D721Med (cell line): ENCODE results near the gene CHD2.
"Not testable (repeated sequence)": the region's sequence is repeated elsewhere in the genome, so short reads cannot be mapped to it uniquely, and the experiment has no call there.

Source experiments
- DNase-seq: peaks from one replicate; pipeline ENCODE4 v3.0.0; 2011; ENCODE audit warnings: low spot score; ENCODE audit not compliant: insufficient read length
- FAIRE-seq: peaks from 2 replicates; lab custom pipeline; 2011; peaks lifted over from hg19 to GRCh38; lab: Jason Lieb, UNC
- CTCF ChIP-seq: IDR thresholded peaks from 2 replicates; pipeline ENCODE4 v1.5.1; 2012; ENCODE audit warnings: mild to moderate bottlenecking, control low read depth; ENCODE audit not compliant: insufficient read depth; ENCODE audit errors: missing control alignments

CHD2 gene

GRCh38 chr15:92915766-92916435 lies 15.8 kb downstream of the CHD2 start:
- TF ChIP-seq CTCF = no peak
- DNase-seq = no peak
- FAIRE-seq = no peak

- no peak for FAIRE-seq
- TF ChIP-seq CTCF = peak; percentile 84
Measured at GRCh38 chr15:92917598-92918407, 17.7 kb downstream of the CHD2 start.

GRCh38 chr15:92918881-92919280 lies 18.8 kb downstream of the CHD2 start:
- DNase-seq, FAIRE-seq: not testable (repeated sequence)

More at GRCh38 chr15:92917598-92918407, 17.7 kb downstream of the CHD2 start:
- DNase-seq = peak; percentile 46

- DNase-seq (no peak), FAIRE-seq (no peak)
- TF ChIP-seq CTCF = no peak
Measured at GRCh38 chr15:92920595-92921161, 20.6 kb downstream of the CHD2 start.

- no peak for FAIRE-seq
- no peak for TF ChIP-seq CTCF
- DNase-seq = no peak
Measured at GRCh38 chr15:92921215-92922131, 21.3 kb downstream of the CHD2 start.

GRCh38 chr15:92922418-92923002 lies 22.4 kb downstream of the CHD2 start:
- TF ChIP-seq CTCF = no peak
- DNase-seq = no peak
- FAIRE-seq = no peak
